NCI-H2107 treated with DMSO at 0.1 percent for 48 hours (cell line): ENCODE measurements around the gene ERP29.
"Not testable (repeated sequence)": the region's sequence is repeated elsewhere in the genome, so short reads cannot be mapped to it uniquely, and the experiment has no call there.

Experiments used
- DNase-seq: peaks from one replicate; lab custom pipeline; 2025; ENCODE audit not compliant: unreplicated experiment; lab: John Stamatoyannopoulos, UW

ERP29 gene

GRCh38 chr12:112001576-112001975 is 11.7 kb upstream of the ERP29 start:
- no peak for DNase-seq

GRCh38 chr12:112004041-112004440 is 9.2 kb upstream of the ERP29 start:
- DNase-seq: no peak

GRCh38 chr12:112005419-112006395 is 7.5 kb upstream of the ERP29 start:
- DNase-seq: peak; percentile 59

- no peak for DNase-seq
Observed at GRCh38 chr12:112007945-112008344, 5.3 kb upstream of the ERP29 start.

- DNase-seq: no peak
Observed at GRCh38 chr12:112008918-112009317, 4.3 kb upstream of the ERP29 start.

- not testable (repeated sequence) for DNase-seq
Observed at GRCh38 chr12:112009596-112009995, 3.6 kb upstream of the ERP29 start.

GRCh38 chr12:112010415-112011344 is 2.5 kb upstream of the ERP29 start:
- no peak for DNase-seq

- DNase-seq: no peak
Observed at GRCh38 chr12:112011685-112012084, 1.5 kb upstream of the ERP29 start.

- DNase-seq: peak; percentile 74
Observed at GRCh38 chr12:112013601-112014402, 576 bp downstream of the ERP29 start.

- DNase-seq: no peak
Observed at GRCh38 chr12:112015938-112016337, 2.7 kb downstream of the ERP29 start.

- no peak for DNase-seq
Observed at GRCh38 chr12:112017041-112017440, 3.8 kb downstream of the ERP29 start.

- no peak for DNase-seq
Observed at GRCh38 chr12:112018571-112019237, 5.5 kb downstream of the ERP29 start.

- DNase-seq: no peak
Observed at GRCh38 chr12:112020947-112021457, 7.8 kb downstream of the ERP29 start.

GRCh38 chr12:112022241-112023016 is 9.2 kb downstream of the ERP29 start:
- no peak for DNase-seq

- no peak for DNase-seq
Observed at GRCh38 chr12:112023759-112024396, 10.7 kb downstream of the ERP29 start.

- DNase-seq: no peak
Observed at GRCh38 chr12:112025808-112026375, 12.7 kb downstream of the ERP29 start.

- DNase-seq: no peak
Observed at GRCh38 chr12:112029301-112029700, 16.1 kb downstream of the ERP29 start.

- no peak for DNase-seq
Observed at GRCh38 chr12:112031472-112031871, 18.2 kb downstream of the ERP29 start.
